Testis (tissue), 2 donors: ENCODE results near the gene ANKRD44.

Experiments
- POLR2A ChIP-seq: fragments of 450-650 bp; IDR thresholded peaks from one replicate; pipeline ENCODE4 v1.6.1; 2017; ENCODE audit warnings: antibody characterized with exemption, mild to moderate bottlenecking, moderate library complexity
- TF ChIP-seq, protein P1 (sequence below), 3 experiments: fragments of 450-650 bp in 2 of 3; fragments of 200-600 bp in 1 of 3; sonication (generic) in 1 of 3; IDR thresholded peaks; one replicate each; pipeline ENCODE4 v1.5.1; 2016 to 2019; ENCODE audit warnings: antibody characterized with exemption in 3 of 3, mild to moderate bottlenecking in 2 of 3, moderate library complexity in 1 of 3

GRCh38 chr2:197268786-197269584 is 41.6 kb downstream of the ANKRD44 start:
- TF ChIP-seq, protein P1, sequence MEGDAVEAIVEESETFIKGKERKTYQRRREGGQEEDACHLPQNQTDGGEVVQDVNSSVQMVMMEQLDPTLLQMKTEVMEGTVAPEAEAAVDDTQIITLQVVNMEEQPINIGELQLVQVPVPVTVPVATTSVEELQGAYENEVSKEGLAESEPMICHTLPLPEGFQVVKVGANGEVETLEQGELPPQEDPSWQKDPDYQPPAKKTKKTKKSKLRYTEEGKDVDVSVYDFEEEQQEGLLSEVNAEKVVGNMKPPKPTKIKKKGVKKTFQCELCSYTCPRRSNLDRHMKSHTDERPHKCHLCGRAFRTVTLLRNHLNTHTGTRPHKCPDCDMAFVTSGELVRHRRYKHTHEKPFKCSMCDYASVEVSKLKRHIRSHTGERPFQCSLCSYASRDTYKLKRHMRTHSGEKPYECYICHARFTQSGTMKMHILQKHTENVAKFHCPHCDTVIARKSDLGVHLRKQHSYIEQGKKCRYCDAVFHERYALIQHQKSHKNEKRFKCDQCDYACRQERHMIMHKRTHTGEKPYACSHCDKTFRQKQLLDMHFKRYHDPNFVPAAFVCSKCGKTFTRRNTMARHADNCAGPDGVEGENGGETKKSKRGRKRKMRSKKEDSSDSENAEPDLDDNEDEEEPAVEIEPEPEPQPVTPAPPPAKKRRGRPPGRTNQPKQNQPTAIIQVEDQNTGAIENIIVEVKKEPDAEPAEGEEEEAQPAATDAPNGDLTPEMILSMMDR (IDR thresholded peaks at IDR 0.05), result no peak
- no peak for TF ChIP-seq POLR2A
